HFFc6 (cell line): ENCODE data around the gene REM1. TPM values are rescaled to one million over a fixed set of nuclear protein-coding genes. Genes with fewer than 3 reads are reported as not detected.
A peak's percentile ranks its signal among the peaks of the same experiment; 100 is the strongest.

Experiments used
- DNase-seq: peaks from one replicate; pipeline ENCODE4 v3.0.0-alpha.2; 2018
- H3K27ac Mint-ChIP-seq: 2 replicates; pipeline ENCODE4 v1.8.0; 2020; ENCODE audit warnings: mild to moderate bottlenecking, mixed read lengths
- H3K27me3 Mint-ChIP-seq: 2 replicates; pipeline ENCODE4 v1.8.0; 2021; ENCODE audit warnings: mild to moderate bottlenecking, moderate library complexity, mixed read lengths; ENCODE audit not compliant: insufficient read depth
- H3K36me3 Mint-ChIP-seq: 2 replicates; pipeline ENCODE4 v1.8.0; 2021; ENCODE audit warnings: low read depth, mixed read lengths
- H3K4me1 Mint-ChIP-seq: 2 replicates; pipeline ENCODE4 v1.8.0; 2020; ENCODE audit warnings: low read depth, mixed read lengths
- H3K4me3 Mint-ChIP-seq: 2 replicates; pipeline ENCODE4 v1.8.0; 2020; ENCODE audit warnings: mild to moderate bottlenecking, moderate library complexity, mixed read lengths
- H3K9me3 Mint-ChIP-seq: 2 replicates; pipeline ENCODE4 v1.8.0; 2020; ENCODE audit warnings: mild to moderate bottlenecking, mixed read lengths
- CTCF ChIP-seq: fragments of 200-600 bp; sonication (generic); IDR thresholded peaks from 2 replicates; pipeline ENCODE4 v1.5.0; 2021; ENCODE audit warnings: antibody characterized with exemption, mild to moderate bottlenecking
- total RNA-seq, 6 experiments: library from RNA; stranded (reverse); fragmentation: NEBNext Ultra II Directional; extraction: Animal tissue kit (Norgen Biotek cat#: 25700); gene quantifications; 2 replicates in 1 of 6; 3 replicates in 5 of 6; pipeline ENCODE4 v1.2.3, GENCODE V29; 2021

REM1 gene
- total RNA-seq, 6 experiments from 2014 or later: not detected

- H3K4me1 Mint-ChIP-seq: peaks cover 6% of the 10 kb centered on the region; the same call in 1 of the 2 replicates
- DNase-seq: no peak
Measured at GRCh38 chr20:31490752-31491151, 15.7 kb downstream of the REM1 start.

GRCh38 chr20:31494131-31494530, 19.0 kb downstream of the REM1 start:
- TF ChIP-seq CTCF: peak; percentile 80
- Mint-ChIP-seq H3K4me1 (peaks cover 21% of the 10 kb centered on the region), H3K27me3 (peaks cover 16% of the 10 kb centered on the region), H3K36me3 (no peaks in the 10 kb centered on the region), H3K9me3 (no peaks in the 10 kb centered on the region), H3K4me3 (no peak overlapping the region), H3K27ac (no peak overlapping the region)
- peak; percentile 48 for DNase-seq

More at GRCh38 chr20:31490752-31491151, 15.7 kb downstream of the REM1 start:
- Mint-ChIP-seq H3K27me3 (peaks cover 21% of the 10 kb centered on the region), H3K36me3 (no peaks in the 10 kb centered on the region), H3K27ac (no peak overlapping the region), H3K9me3 (no peaks in the 10 kb centered on the region), H3K4me3 (no peak overlapping the region)
- TF ChIP-seq CTCF: no peak

GRCh38 chr20:31496761-31497295, 21.7 kb downstream of the REM1 start:
- Mint-ChIP-seq H3K27me3 (peaks cover 13% of the 10 kb centered on the region), H3K9me3 (no peaks in the 10 kb centered on the region), H3K4me1 (peaks cover 21% of the 10 kb centered on the region), H3K4me3 (peak overlapping the region; percentile 65), H3K36me3 (no peaks in the 10 kb centered on the region), H3K27ac (no peak overlapping the region)
- no peak for DNase-seq
- TF ChIP-seq CTCF: no peak

GRCh38 chr20:31497838-31498540, 22.9 kb downstream of the REM1 start:
- peak; percentile 50 for DNase-seq
- Mint-ChIP-seq H3K27ac (no peak overlapping the region), H3K4me1 (peaks cover 21% of the 10 kb centered on the region), H3K4me3 (no peak overlapping the region), H3K36me3 (no peaks in the 10 kb centered on the region), H3K27me3 (peaks cover 15% of the 10 kb centered on the region), H3K9me3 (no peaks in the 10 kb centered on the region)
- no peak for TF ChIP-seq CTCF

GRCh38 chr20:31500527-31500926, 25.4 kb downstream of the REM1 start:
- TF ChIP-seq CTCF: no peak
- Mint-ChIP-seq H3K27me3 (peaks cover 18% of the 10 kb centered on the region; the same call in 1 of the 2 replicates), H3K4me1 (peaks cover 21% of the 10 kb centered on the region)

More at GRCh38 chr20:31500527-31500926, 25.4 kb downstream of the REM1 start:
- Mint-ChIP-seq H3K9me3 (no peaks in the 10 kb centered on the region), H3K36me3 (no peaks in the 10 kb centered on the region), H3K27ac (no peak overlapping the region), H3K4me3 (no peak overlapping the region)
- no peak for DNase-seq
